ENCODE measurements around the gene CSH2.

CSH2 gene

DNA sequence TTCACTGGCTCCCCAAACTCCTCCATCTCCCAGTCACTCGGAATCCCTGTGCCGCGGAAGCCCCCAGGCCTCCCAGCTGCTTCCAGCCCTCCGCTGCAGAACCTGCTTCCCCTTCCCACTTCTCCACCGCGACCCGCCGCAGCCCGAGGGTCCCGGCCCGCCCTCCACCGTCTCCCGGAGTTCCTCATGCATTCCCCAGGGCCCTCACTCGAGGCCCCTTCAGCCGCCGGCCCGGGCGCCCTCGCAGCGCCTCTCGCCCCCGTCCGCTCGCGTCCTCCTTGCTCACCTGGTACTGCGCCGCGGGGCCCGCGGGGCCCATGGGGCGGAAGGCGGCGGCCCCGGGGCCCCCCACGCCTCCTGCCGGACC, 31.3 kb downstream of the CSH2 start:
- Histone ChIP-seq H3K14ac (ENCODE audit: low read length) (peak overlapping the region; percentile 94), H3K23ac (ENCODE audit: low read depth, low read length, poor library complexity) (peak overlapping the region; percentile 28), H4K8ac (ENCODE audit: low read depth, low read length) (no peak overlapping the region), H2AK5ac (ENCODE audit: low read depth, low read length) (no peak overlapping the region), H3K4me3 (ENCODE audit: low read length in 2 of 2) (peak overlapping the region; percentile 61 to 89), H2BK120ac (ENCODE audit: low read depth, low read length) (no peak overlapping the region), H2AFZ (ENCODE audit: low read length) (peak overlapping the region; percentile 95), H3K4ac (ENCODE audit: low read length) (no peak overlapping the region), H2BK5ac (ENCODE audit: low read length) (peak overlapping the region; percentile 79), H4K91ac (ENCODE audit: low read depth, low read length, poor library complexity) (no peak overlapping the region), H3K18ac (ENCODE audit: low read length) (peak overlapping the region; percentile 97), H3K79me1 (ENCODE audit: low read depth, low read length) (peaks cover 6% of the 10 kb centered on the region), H3K9ac (ENCODE audit: low read depth, low read length, poor library complexity) (peak overlapping the region; percentile 92), H2BK12ac (ENCODE audit: low read length) (no peak overlapping the region), H3K27ac (replicated peaks; ENCODE audit: low read length) (peak overlapping the region; percentile 86), H3K27me3 (ENCODE audit: control insufficient read depth in 3 of 3, insufficient read depth in 3 of 3, low read depth in 1 of 3, low read length in 3 of 3) (no peaks in the 10 kb centered on the region), H3K4me2 (ENCODE audit: insufficient read depth, low read length, poor library complexity, severe bottlenecking) (peak overlapping the region; percentile 72), H3K4me1 (ENCODE audit: control insufficient read depth in 2 of 2, insufficient read depth in 1 of 2, low read depth in 1 of 2, low read length in 2 of 2) (peaks cover 11 to 13% of the 10 kb centered on the region in 2 donors), H3K9me3 (replicated peaks in 1 of 2; ENCODE audit: control insufficient read depth in 2 of 2, insufficient read depth in 1 of 2, low read depth in 1 of 2, low read length in 2 of 2) (no peaks in the 10 kb centered on the region), H2BK15ac (ENCODE audit: low read length) (no peak overlapping the region), H3K36me3 (replicated peaks in 1 of 2; ENCODE audit: control insufficient read depth in 2 of 2, insufficient read depth in 2 of 2, low read length in 2 of 2) (peaks cover 1 to 11% of the 10 kb centered on the region in 2 donors)
- no peak for DNase-seq (ENCODE audit: low spot score)
- no CpG with 5 or more reads among the region's 36 CpGs for WGBS, 2 donors (ENCODE audit: extremely low coverage in 2 of 2, insufficient read length in 2 of 2, insufficient replicate concordance in 1 of 2)

DNA sequence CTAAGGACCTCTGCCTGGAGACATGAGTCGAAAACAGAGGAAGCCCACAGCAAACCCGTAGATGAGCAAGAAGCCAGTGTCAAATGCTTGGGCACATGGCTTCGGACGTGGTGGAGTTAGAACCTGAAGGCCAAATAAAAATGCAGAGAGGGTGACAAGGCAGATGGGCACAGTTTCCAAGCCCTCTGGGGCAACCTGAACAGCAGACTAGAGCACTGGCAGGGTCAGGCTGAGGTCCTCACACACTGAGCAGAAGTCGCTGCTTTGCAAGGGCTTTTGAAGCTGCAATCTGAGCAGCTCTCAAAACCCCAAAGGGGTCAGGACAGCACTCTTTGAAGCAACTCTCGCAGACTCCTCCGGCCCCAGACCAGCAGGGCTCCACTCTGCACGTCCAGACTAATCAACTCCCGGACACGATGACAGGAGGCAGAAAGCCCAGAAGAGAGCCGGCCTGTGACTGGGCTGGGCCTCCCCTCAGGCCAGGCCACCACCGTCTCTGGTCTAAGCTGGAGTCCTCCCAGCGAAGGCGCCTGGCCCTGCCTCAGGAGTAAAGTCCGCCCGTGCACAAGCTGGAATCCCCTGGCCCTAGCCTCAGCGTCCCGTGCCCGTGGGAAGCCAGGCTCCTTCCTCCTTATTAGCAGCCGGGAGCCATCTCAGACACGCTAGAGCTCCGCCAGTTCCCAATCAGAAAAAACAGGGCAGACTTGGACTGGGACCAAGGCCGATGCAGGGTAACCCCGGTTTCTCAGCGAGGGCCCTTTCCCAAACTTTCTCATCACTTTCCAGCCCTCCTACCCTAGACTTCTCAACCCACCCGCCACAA, 31.9 kb downstream of the CSH2 start:
- no peak overlapping the region for H2BK120ac ChIP-seq (ENCODE audit: low read depth, low read length)
- H4K91ac ChIP-seq (ENCODE audit: low read depth, low read length, poor library complexity), result no peak overlapping the region
- no peak overlapping the region for H2AK5ac ChIP-seq (ENCODE audit: low read depth, low read length)
- peak overlapping the region; percentile 72 for H3K4me2 ChIP-seq (ENCODE audit: insufficient read depth, low read length, poor library complexity, severe bottlenecking)
- H3K4me3 ChIP-seq (ENCODE audit: low read length in 2 of 2), result peak overlapping the region; percentile 61 to 89
- H3K23ac ChIP-seq (ENCODE audit: low read depth, low read length, poor library complexity), result peak overlapping the region; percentile 28
- H3K9ac ChIP-seq (ENCODE audit: low read depth, low read length, poor library complexity), result peak overlapping the region; percentile 92
- H3K18ac ChIP-seq (ENCODE audit: low read length), result peak overlapping the region; percentile 97
- peak; percentile 31 for DNase-seq (ENCODE audit: low spot score)
- H3K36me3 ChIP-seq (replicated peaks in 1 of 2; ENCODE audit: control insufficient read depth in 2 of 2, insufficient read depth in 2 of 2, low read length in 2 of 2), result peaks cover 4 to 17% of the 10 kb centered on the region in 2 donors
- H3K9me3 ChIP-seq (replicated peaks in 1 of 2; ENCODE audit: control insufficient read depth in 2 of 2, insufficient read depth in 1 of 2, low read depth in 1 of 2, low read length in 2 of 2), result no peaks in the 10 kb centered on the region
- peak overlapping the region; percentile 94 for H3K14ac ChIP-seq (ENCODE audit: low read length)
- H2AFZ ChIP-seq (ENCODE audit: low read length), result peak overlapping the region; percentile 95
- peak overlapping the region; percentile 79 for H2BK5ac ChIP-seq (ENCODE audit: low read length)
- H2BK15ac ChIP-seq (ENCODE audit: low read length), result no peak overlapping the region
- H3K27ac ChIP-seq (replicated peaks; ENCODE audit: low read length), result peak overlapping the region; percentile 86
- H3K27me3 ChIP-seq (ENCODE audit: control insufficient read depth in 3 of 3, insufficient read depth in 3 of 3, low read depth in 1 of 3, low read length in 3 of 3), result no peaks in the 10 kb centered on the region
- H3K79me1 ChIP-seq (ENCODE audit: low read depth, low read length), result peaks cover 6% of the 10 kb centered on the region
- WGBS, 2 donors (ENCODE audit: extremely low coverage in 2 of 2, insufficient read length in 2 of 2, insufficient replicate concordance in 1 of 2), result no CpG with 5 or more reads among the region's 26 CpGs
- H2BK12ac ChIP-seq (ENCODE audit: low read length), result no peak overlapping the region
- peaks cover 11 to 13% of the 10 kb centered on the region in 2 donors for H3K4me1 ChIP-seq (ENCODE audit: control insufficient read depth in 2 of 2, insufficient read depth in 1 of 2, low read depth in 1 of 2, low read length in 2 of 2)
- no peak overlapping the region for H3K4ac ChIP-seq (ENCODE audit: low read length)
- H4K8ac ChIP-seq (ENCODE audit: low read depth, low read length), result no peak overlapping the region

DNA sequence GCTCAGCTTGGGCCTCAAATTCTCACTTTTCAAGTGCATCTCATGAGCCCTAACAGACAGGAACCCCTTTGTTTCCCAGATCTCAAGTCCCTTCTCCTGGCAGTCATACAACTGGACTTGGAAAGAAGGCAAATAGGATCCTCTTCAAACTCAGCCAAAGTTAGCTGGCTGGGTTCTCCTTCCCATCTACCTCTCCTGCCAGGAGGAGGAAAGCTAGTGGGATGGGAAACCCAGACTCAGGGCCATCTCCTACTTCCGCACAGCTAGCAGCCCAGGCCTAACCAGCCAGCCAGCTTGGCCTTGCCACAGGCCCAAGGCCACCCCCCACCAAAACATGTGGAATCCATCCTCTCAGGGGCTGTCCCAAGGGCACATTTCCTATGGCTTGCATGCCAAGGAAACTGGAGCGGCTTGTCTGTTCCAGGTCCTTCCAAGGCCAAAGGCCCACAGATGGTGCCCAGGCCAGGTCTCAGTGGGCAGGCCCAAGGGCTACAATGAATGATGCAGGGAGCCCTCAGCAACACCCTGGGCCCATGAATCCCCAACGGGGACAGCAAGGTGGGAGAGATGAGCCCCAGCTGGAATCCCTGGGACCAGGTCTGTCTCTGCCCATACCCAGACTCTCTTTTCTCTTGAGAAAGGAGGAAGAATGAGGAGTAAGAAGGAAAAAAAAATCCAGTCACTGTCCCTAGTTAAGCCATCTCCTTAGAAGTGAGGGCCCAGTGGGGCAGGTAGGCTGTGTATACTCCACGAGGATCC, 32.7 kb downstream of the CSH2 start:
- no peak overlapping the region for H2BK12ac ChIP-seq (ENCODE audit: low read length)
- peak overlapping the region in 1 of 2 donors; percentile 61 for H3K4me3 ChIP-seq (ENCODE audit: low read length in 2 of 2)
- WGBS, 2 donors (ENCODE audit: extremely low coverage in 2 of 2, insufficient read length in 2 of 2, insufficient replicate concordance in 1 of 2), result no CpG with 5 or more reads among the region's 4 CpGs
- no peak overlapping the region for H2BK15ac ChIP-seq (ENCODE audit: low read length)
- H2BK120ac ChIP-seq (ENCODE audit: low read depth, low read length), result no peak overlapping the region
- H4K91ac ChIP-seq (ENCODE audit: low read depth, low read length, poor library complexity), result no peak overlapping the region
- no peak overlapping the region for H2BK5ac ChIP-seq (ENCODE audit: low read length)
- no peak for DNase-seq (ENCODE audit: low spot score)
- H3K9me3 ChIP-seq (replicated peaks in 1 of 2; ENCODE audit: control insufficient read depth in 2 of 2, insufficient read depth in 1 of 2, low read depth in 1 of 2, low read length in 2 of 2), result no peaks in the 10 kb centered on the region
- H2AFZ ChIP-seq (ENCODE audit: low read length), result no peak overlapping the region
- no peak overlapping the region for H3K4ac ChIP-seq (ENCODE audit: low read length)
- peak overlapping the region; percentile 46 for H3K9ac ChIP-seq (ENCODE audit: low read depth, low read length, poor library complexity)
- H3K27me3 ChIP-seq (ENCODE audit: control insufficient read depth in 3 of 3, insufficient read depth in 3 of 3, low read depth in 1 of 3, low read length in 3 of 3), result no peaks in the 10 kb centered on the region
- peaks cover 6% of the 10 kb centered on the region for H3K79me1 ChIP-seq (ENCODE audit: low read depth, low read length)
- H3K4me1 ChIP-seq (ENCODE audit: control insufficient read depth in 2 of 2, insufficient read depth in 1 of 2, low read depth in 1 of 2, low read length in 2 of 2), result peaks cover 11 to 13% of the 10 kb centered on the region in 2 donors
- no peak overlapping the region for H3K14ac ChIP-seq (ENCODE audit: low read length)
- peak overlapping the region; percentile 72 for H3K4me2 ChIP-seq (ENCODE audit: insufficient read depth, low read length, poor library complexity, severe bottlenecking)
- H3K36me3 ChIP-seq (replicated peaks in 1 of 2; ENCODE audit: control insufficient read depth in 2 of 2, insufficient read depth in 2 of 2, low read length in 2 of 2), result peaks cover 4 to 25% of the 10 kb centered on the region in 2 donors
- no peak overlapping the region for H3K23ac ChIP-seq (ENCODE audit: low read depth, low read length, poor library complexity)
- H2AK5ac ChIP-seq (ENCODE audit: low read depth, low read length), result no peak overlapping the region
- no peak overlapping the region for H3K27ac ChIP-seq (replicated peaks; ENCODE audit: low read length)
- no peak overlapping the region for H3K18ac ChIP-seq (ENCODE audit: low read length)
- H4K8ac ChIP-seq (ENCODE audit: low read depth, low read length), result no peak overlapping the region

DNA sequence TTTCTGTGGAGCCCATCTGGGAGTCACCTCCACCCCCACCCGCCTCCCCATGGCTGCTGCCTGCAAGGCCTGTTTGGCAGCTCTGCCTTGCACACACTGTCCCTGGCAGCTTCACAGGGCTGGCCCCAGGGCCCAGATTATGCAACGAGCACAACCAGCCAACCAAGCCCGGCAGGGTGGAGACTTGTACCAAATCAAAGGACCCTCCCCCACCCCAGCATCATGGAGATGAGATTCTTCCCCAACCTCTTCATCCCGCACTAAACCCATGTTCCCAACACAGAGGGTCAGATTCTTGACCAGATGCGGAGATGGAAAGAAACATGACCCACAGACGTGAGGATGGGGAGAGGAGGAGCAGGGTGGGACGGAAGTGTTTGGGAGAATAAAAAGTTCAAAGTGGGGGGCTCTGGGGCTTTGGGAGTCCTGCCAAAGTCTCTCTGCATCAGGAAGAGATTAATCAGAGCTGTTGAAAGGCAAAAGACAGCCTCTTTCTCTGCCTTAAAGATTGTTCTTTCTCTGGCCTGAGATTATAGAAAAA, 34.8 kb downstream of the CSH2 start:
- DNase-seq (ENCODE audit: low spot score), result no peak

More for the DNA sequence above, 34.8 kb downstream of the CSH2 start:
- no peak overlapping the region for H2AFZ ChIP-seq (ENCODE audit: low read length)
- H4K91ac ChIP-seq (ENCODE audit: low read depth, low read length, poor library complexity), result no peak overlapping the region
- H3K4me3 ChIP-seq (ENCODE audit: low read length in 2 of 2), result no peak overlapping the region
- no peak overlapping the region for H3K14ac ChIP-seq (ENCODE audit: low read length)
- H3K9me3 ChIP-seq (replicated peaks in 1 of 2; ENCODE audit: control insufficient read depth in 2 of 2, insufficient read depth in 1 of 2, low read depth in 1 of 2, low read length in 2 of 2), result no peaks in the 10 kb centered on the region
- H3K4me2 ChIP-seq (ENCODE audit: insufficient read depth, low read length, poor library complexity, severe bottlenecking), result no peak overlapping the region
- H3K36me3 ChIP-seq (replicated peaks in 1 of 2; ENCODE audit: control insufficient read depth in 2 of 2, insufficient read depth in 2 of 2, low read length in 2 of 2), result peaks cover 15 to 45% of the 10 kb centered on the region in 2 donors
- WGBS, 2 donors (ENCODE audit: extremely low coverage in 2 of 2, insufficient read length in 2 of 2, insufficient replicate concordance in 1 of 2), result no CpG with 5 or more reads among the region's 7 CpGs
- H3K9ac ChIP-seq (ENCODE audit: low read depth, low read length, poor library complexity), result no peak overlapping the region
- H2BK5ac ChIP-seq (ENCODE audit: low read length), result no peak overlapping the region
- no peak overlapping the region for H3K27ac ChIP-seq (replicated peaks; ENCODE audit: low read length)
- no peak overlapping the region for H3K4ac ChIP-seq (ENCODE audit: low read length)
- peak overlapping the region; percentile 19 for H2AK5ac ChIP-seq (ENCODE audit: low read depth, low read length)
- H3K27me3 ChIP-seq (ENCODE audit: control insufficient read depth in 3 of 3, insufficient read depth in 3 of 3, low read depth in 1 of 3, low read length in 3 of 3), result no peaks in the 10 kb centered on the region
- no peak overlapping the region for H2BK12ac ChIP-seq (ENCODE audit: low read length)
- peaks cover 6% of the 10 kb centered on the region for H3K79me1 ChIP-seq (ENCODE audit: low read depth, low read length)
- no peak overlapping the region for H4K8ac ChIP-seq (ENCODE audit: low read depth, low read length)
- no peak overlapping the region for H3K23ac ChIP-seq (ENCODE audit: low read depth, low read length, poor library complexity)
- H3K4me1 ChIP-seq (ENCODE audit: control insufficient read depth in 2 of 2, insufficient read depth in 1 of 2, low read depth in 1 of 2, low read length in 2 of 2), result peaks cover 10 to 13% of the 10 kb centered on the region in 2 donors
- no peak overlapping the region for H2BK15ac ChIP-seq (ENCODE audit: low read length)
- H3K18ac ChIP-seq (ENCODE audit: low read length), result no peak overlapping the region
- H2BK120ac ChIP-seq (ENCODE audit: low read depth, low read length), result no peak overlapping the region

All from neuronal stem cell (in vitro differentiated cells).